Esophagus (tissue), 2 donors: ENCODE results near the gene SLX4. TPM values are rescaled to one million over a fixed set of nuclear protein-coding genes. Genes with fewer than 3 reads are reported as not detected.

Experiments
- H3K27ac ChIP-seq, 2 donors: one replicate each; pipeline ENCODE4 v1.5.1; 2013; ENCODE audit warnings: low read depth in 2 of 2, mild to moderate bottlenecking in 2 of 2, inconsistent platforms in 1 of 2, low read length in 1 of 2, moderate library complexity in 1 of 2
- H3K27me3 ChIP-seq, 2 donors: one replicate each; pipeline ENCODE4 v1.6.1; 2013; ENCODE audit warnings: low read length in 2 of 2, control low read depth in 1 of 2, mild to moderate bottlenecking in 1 of 2; ENCODE audit not compliant: insufficient read depth in 2 of 2, control insufficient read depth in 1 of 2
- H3K36me3 ChIP-seq, 2 donors: one replicate each; pipeline ENCODE4 v1.6.1; 2013; ENCODE audit warnings: low read length in 1 of 2; ENCODE audit not compliant: control insufficient read depth in 2 of 2, insufficient read depth in 2 of 2
- H3K4me1 ChIP-seq, 2 donors: one replicate each; pipeline ENCODE4 v1.6.1; 2013; ENCODE audit warnings: low read length in 1 of 2; ENCODE audit not compliant: control insufficient read depth in 2 of 2, insufficient read depth in 2 of 2
- H3K4me3 ChIP-seq, 2 donors: one replicate each; pipeline ENCODE4 v1.5.1; 2013; ENCODE audit warnings: low read length in 2 of 2, mild to moderate bottlenecking in 2 of 2, low read depth in 1 of 2, moderate library complexity in 1 of 2
- H3K9me3 ChIP-seq, 2 donors: one replicate each; pipeline ENCODE4 v1.6.1; 2013; ENCODE audit warnings: mild to moderate bottlenecking in 2 of 2, low read depth in 1 of 2, low read length in 1 of 2, moderate library complexity in 1 of 2; ENCODE audit not compliant: control insufficient read depth in 2 of 2, insufficient read depth in 1 of 2
- WGBS, 2 donors: extraction: QIAGEN DNeasy Blood & Tissue Kit; methylation state at CpG; one replicate each; pipeline ENCODE4 v1.1.7; 2013; 5-methylcytosine and 5-hydroxymethylcytosine counted together
- polyA plus RNA-seq, 2 donors: library from polyadenylated mRNA; stranded (reverse); fragments of 200-250 nt; gene quantifications; one replicate each; pipeline ENCODE4 v1.2.3, GENCODE V29; 2013
- donor health status: healthy with polysubstance abuse.
- donor health status: Bipolar disorder and iron deficiency.

SLX4 gene
- polyA plus RNA-seq, 2 donors: 1.6 to 3.5 TPM

DNA sequence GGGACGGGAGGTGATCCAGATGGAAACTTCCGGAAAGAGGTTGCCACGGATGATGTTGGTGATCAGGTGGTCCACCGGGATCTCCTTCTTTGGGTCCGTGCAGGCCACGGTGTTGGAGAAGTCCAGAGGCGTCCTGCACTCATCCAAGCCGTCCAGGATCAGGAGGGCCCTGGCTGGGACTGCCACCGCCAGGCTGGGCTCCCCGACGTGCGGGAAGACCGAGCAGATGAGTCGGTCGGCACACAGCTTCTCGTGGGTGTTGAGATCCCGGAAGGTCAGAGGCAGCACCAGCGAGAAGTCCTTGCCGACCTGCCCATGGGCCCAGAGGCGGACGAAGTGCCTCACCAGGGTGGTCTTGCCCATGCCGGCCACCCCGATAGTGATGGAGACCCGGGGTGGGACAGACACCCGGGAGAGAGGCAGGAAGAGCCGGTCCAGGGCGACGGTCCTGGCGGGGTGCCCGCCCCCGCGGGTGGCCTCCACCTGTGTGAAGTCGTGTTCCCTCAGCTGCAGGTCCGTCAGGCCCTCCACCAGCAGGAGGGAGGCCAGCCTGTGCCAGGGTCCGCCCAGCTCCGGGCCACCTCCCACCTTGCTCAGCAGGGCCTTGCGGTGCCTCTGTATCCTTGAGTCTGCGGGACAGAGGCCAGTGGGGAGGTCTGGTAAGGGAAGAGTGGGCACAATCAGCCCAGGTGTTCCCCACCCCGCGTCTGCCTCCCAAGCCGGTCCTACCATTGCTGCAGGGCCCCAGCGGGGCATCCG, 47.1 kb downstream of the SLX4 start:
- H3K9me3 ChIP-seq: no peaks in the 10 kb centered on the region
- WGBS, 2 donors: 93 to 94% methylated on average over 43 of the region's 43 CpGs
- H3K4me1 ChIP-seq: peaks cover 0 to 3% of the 10 kb centered on the region in 2 donors
- no peak overlapping the region for H3K4me3 ChIP-seq
- peaks cover 0 to 3% of the 10 kb centered on the region in 2 donors for H3K36me3 ChIP-seq
- no peak overlapping the region for H3K27ac ChIP-seq
- no peaks in the 10 kb centered on the region for H3K27me3 ChIP-seq

DNA sequence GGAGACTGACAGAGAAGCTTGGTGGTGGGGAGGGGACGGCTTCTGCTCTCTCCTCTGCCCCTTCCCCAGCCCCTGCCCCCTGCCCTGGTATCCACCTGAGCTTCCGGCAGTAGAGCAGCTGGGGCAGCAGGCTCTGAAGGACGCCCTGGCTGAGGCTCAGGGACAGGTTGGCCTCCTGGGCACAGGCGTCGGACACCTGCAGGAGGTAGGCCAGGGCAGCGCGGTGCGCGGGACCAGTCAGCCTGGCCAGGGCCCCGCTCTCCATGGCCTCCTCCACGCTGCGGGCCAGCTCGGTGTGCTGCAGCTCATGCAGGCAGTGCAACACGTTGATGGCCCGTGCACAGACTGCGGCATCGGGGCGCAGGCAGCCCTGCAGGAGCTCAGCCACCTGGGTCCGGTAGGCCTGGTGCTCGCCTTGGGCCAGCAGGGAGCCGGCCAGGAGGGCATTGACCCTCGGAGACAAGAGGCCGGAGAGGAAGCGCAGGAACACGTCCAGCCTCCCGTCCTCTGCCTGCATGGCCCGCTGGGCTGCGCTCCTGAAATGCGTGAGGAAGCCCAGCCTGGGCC, 48.4 kb downstream of the SLX4 start:
- 95 to 96% methylated on average over 29 of the region's 29 CpGs for WGBS, 2 donors
- H3K27me3 ChIP-seq: no peaks in the 10 kb centered on the region
- H3K4me1 ChIP-seq: peaks cover 0 to 3% of the 10 kb centered on the region in 2 donors
- no peak overlapping the region for H3K27ac ChIP-seq
- H3K4me3 ChIP-seq: no peak overlapping the region
- H3K36me3 ChIP-seq: peaks cover 0 to 3% of the 10 kb centered on the region in 2 donors
- no peaks in the 10 kb centered on the region for H3K9me3 ChIP-seq

GRCh38 chr16:3561626-3562025, 49.8 kb downstream of the SLX4 start:
- H3K9me3 ChIP-seq: no peaks in the 10 kb centered on the region
- WGBS, 2 donors: 92 to 93% methylated on average over 14 to 15 of the region's 15 CpGs
- no peaks in the 10 kb centered on the region for H3K4me1 ChIP-seq
- H3K27ac ChIP-seq: no peak overlapping the region
- no peak overlapping the region for H3K4me3 ChIP-seq
- no peaks in the 10 kb centered on the region for H3K27me3 ChIP-seq
- peaks cover 0 to 3% of the 10 kb centered on the region in 2 donors for H3K36me3 ChIP-seq

DNA sequence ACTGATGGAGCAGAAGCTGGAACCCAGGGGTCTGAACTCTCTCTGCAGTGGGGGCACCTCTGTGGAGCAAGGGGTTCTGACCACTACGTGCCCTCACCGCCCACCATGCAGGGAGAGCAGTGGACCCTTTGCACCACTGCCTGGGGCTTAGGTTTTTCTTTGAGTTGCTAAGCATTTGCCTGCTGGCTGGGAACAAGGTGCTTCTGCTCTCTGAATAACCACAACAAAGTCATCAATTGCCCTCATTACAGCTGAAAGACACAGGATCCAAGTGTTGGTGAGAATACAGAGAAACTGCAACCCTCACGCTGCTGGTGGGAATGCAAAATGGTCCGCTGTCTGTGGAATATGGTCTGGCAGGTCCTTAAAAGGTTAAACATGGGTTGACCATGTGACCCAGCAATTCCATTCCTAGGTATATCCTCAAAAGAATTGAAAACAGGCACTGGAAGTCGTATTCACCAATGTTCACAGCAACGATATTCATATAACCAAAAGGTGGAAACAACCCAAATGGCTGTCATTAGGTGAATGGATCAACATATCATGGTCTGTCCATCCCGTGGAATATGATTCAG, 57.0 kb downstream of the SLX4 start:
- WGBS, 2 donors: 90 to 95% methylated on average over 7 of the region's 7 CpGs
- H3K27me3 ChIP-seq: no peaks in the 10 kb centered on the region
- no peak overlapping the region for H3K4me3 ChIP-seq
- H3K9me3 ChIP-seq: no peaks in the 10 kb centered on the region
- no peaks in the 10 kb centered on the region for H3K36me3 ChIP-seq
- H3K4me1 ChIP-seq: no peaks in the 10 kb centered on the region
- no peak overlapping the region for H3K27ac ChIP-seq

DNA sequence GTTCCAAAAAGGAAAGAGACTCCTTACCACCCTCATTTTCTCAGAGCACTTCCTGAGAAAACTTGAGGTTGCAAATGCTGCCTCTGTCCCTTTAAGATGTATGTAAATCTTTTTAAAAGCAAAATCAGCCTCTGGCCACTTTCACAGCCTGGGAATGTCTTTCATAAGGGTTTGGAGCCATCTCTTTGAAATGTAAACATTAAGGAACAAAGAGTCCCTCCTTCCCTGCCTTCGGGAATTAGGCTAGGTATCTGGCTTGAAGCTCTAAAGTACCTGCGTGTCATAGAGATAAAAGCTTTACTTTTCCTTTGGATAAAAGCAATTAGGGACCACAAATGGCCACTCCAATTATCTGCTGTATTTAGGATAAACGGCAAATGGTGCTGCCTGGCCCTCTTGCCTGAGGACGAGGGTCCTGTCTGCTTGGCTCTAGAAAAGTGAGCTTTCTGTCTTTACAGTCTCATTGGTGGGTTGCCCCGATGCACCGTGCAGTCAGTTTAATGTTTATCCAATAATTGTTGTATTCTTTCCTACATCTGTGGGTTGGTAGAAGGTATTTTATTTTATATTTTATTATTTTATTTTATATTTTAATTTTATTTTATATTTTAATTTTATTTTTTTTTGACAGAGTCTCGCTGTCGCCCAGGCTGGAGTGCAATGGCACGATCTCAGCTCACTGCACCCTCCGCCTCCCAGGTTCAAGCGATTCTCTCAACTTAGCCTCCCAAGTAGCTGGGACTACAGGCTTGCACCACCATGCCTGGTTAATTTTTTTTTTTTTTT, 58.1 kb downstream of the SLX4 start:
- H3K27ac ChIP-seq: no peak overlapping the region
- peaks cover 0 to 6% of the 10 kb centered on the region in 2 donors for H3K4me1 ChIP-seq
- no peaks in the 10 kb centered on the region for H3K9me3 ChIP-seq
- WGBS, 2 donors: 67 to 79% methylated on average over 11 of the region's 11 CpGs
- no peaks in the 10 kb centered on the region for H3K36me3 ChIP-seq
- no peak overlapping the region for H3K4me3 ChIP-seq
- H3K27me3 ChIP-seq: no peaks in the 10 kb centered on the region

DNA sequence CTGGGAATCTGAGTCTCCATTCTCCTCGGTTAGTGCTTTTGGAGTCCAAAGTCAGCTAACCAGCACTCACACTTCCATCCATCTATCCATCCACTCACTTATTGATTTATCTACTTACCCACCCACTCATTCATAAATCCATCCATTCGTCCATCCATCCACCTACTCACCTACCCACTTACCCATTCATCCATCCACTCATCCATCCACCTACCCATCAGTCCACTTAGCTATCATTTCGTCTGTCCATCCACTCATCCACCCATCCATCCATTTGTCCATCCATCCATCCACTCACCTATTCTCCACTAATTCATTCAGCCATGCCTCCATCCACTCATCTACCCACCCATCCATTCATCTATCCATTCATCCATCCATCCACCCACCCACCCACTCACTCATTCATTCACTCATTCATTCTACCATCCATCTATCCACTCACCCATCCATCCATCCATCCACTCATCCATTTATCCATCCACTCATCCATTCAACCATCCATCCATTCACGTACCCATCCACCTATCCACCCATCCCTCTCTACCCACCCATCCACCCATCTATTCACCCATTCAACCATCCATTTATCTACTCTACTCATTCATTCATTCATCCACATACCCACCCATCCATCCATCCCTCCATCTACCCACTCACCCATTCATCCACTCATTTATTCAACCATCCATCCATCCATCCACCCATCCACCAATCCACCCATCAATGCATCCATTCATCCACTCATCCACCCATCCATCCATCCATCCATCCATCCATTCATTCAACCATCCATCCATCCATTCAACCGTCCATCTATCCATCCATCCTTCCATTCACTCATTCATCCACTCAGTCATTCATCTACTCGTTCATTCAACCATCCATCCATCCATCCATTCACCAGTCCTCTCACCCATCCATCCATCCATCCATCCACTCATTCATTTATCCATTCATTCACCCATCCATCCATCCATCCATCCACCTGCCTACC, 60.3 kb downstream of the SLX4 start:
- 89 to 93% methylated on average over 6 of the region's 6 CpGs for WGBS, 2 donors
- peaks cover 0 to 8% of the 10 kb centered on the region in 2 donors for H3K4me1 ChIP-seq
- H3K4me3 ChIP-seq: no peak overlapping the region

DNA sequence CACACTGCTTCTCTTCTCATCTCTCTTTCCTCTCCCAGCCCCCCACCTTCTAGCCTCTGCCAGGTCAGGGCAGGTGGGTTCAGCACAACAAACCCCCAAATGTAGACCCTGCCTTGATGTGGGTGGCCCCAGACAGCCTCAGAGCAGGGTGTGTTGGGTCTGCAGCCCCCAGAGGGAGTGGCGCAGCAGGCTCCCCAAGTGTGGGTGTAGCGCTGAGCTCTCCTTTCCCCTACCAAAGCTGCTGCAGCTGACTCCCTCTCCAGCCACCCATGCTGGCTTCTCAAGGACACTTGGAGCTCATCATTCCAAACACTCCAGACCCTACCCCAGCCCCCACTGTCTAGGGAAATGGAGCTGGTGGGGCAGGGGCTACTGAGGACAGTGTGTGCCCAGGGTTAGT, 61.5 kb downstream of the SLX4 start:
- H3K27ac ChIP-seq: no peak overlapping the region
- no peaks in the 10 kb centered on the region for H3K36me3 ChIP-seq
- no peaks in the 10 kb centered on the region for H3K27me3 ChIP-seq
- no peak overlapping the region for H3K4me3 ChIP-seq
- no peaks in the 10 kb centered on the region for H3K9me3 ChIP-seq
- peaks cover 0 to 8% of the 10 kb centered on the region in 2 donors for H3K4me1 ChIP-seq
- 88 to 95% methylated on average over 2 of the region's 2 CpGs for WGBS, 2 donors

More for the DNA sequence above, 60.3 kb downstream of the SLX4 start:
- no peaks in the 10 kb centered on the region for H3K36me3 ChIP-seq
- no peaks in the 10 kb centered on the region for H3K27me3 ChIP-seq
- no peak overlapping the region for H3K27ac ChIP-seq
- no peaks in the 10 kb centered on the region for H3K9me3 ChIP-seq

GRCh38 chr16:3548859-3549258, 62.5 kb downstream of the SLX4 start:
- no peaks in the 10 kb centered on the region for H3K27me3 ChIP-seq
- H3K27ac ChIP-seq: no peak overlapping the region
- no peak overlapping the region for H3K4me3 ChIP-seq
- no peaks in the 10 kb centered on the region for H3K9me3 ChIP-seq
- H3K4me1 ChIP-seq: peaks cover 0 to 8% of the 10 kb centered on the region in 2 donors
- no peaks in the 10 kb centered on the region for H3K36me3 ChIP-seq
- WGBS, 2 donors: 79 to 90% methylated on average over 15 of the region's 15 CpGs
